ENCODE measurements around the gene LHFPL6. TPM values are rescaled to one million over a fixed set of nuclear protein-coding genes. Genes with fewer than 3 reads are reported as not detected.

LHFPL6 gene
- total and polyA plus RNA-seq, 4 donors, result 22.7 to 115 (median 36.1) TPM

DNA sequence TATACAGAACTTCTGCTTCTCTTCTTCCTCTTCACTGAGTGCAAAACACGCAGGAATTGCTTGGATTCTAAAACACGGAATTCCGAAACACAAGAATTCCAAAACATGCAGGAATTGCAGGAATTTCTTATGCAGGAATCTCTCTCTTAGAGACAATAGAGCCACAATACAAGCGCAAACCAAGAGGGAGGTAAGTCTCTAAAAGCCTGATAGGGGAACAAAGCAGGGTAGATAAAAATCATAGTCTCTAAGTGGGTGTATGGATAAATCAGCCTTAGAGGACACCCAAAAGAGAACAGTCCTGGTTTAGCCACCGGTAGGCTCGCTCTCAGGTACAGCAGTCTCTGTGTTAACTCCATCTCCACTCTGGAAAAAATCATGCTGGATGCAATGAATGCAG is 112.9 kb downstream of the LHFPL6 start:
- DNase-seq, result no peak
- Histone ChIP-seq H3K4me1 (ENCODE audit: control insufficient read depth in 5 of 5, insufficient read depth in 5 of 5, low read length in 5 of 5) (peaks cover 0 to 29% (median 5%) of the 10 kb centered on the region in 5 donors), H3K4me3 (no peak overlapping the region), H3K27me3 (ENCODE audit: control insufficient read depth in 3 of 3, insufficient read depth in 3 of 3, low read length in 2 of 3) (no peaks in the 10 kb centered on the region), H3K9me3 (ENCODE audit: control insufficient read depth in 4 of 4, insufficient read depth in 3 of 4, low read length in 3 of 4) (no peaks in the 10 kb centered on the region), H3K27ac (ENCODE audit: low read depth in 1 of 2, low read length in 1 of 2) (no peak overlapping the region), H3K36me3 (ENCODE audit: control insufficient read depth in 4 of 4, insufficient read depth in 4 of 4, low read length in 4 of 4) (peaks cover 0 to 7% (median 0%) of the 10 kb centered on the region in 4 donors), H3K9ac (ENCODE audit: insufficient read depth in 1 of 2, low read length in 2 of 2) (no peak overlapping the region)
- no peak for ATAC-seq (ENCODE audit: insufficient read depth, low FRiP score)
- no peak for TF ChIP-seq CTCF (IDR thresholded peaks at IDR 0.05; ENCODE audit: control extremely low read depth, extremely low read depth)
- WGBS, 2 donors, result 75 to 78% methylated on average over 6 of the region's 6 CpGs

- peaks cover 0 to 38% (median 3%) of the 10 kb centered on the region in 5 donors for H3K4me1 ChIP-seq (ENCODE audit: control insufficient read depth in 5 of 5, insufficient read depth in 5 of 5, low read length in 5 of 5)
- no peaks in the 10 kb centered on the region for H3K9me3 ChIP-seq (ENCODE audit: control insufficient read depth in 4 of 4, insufficient read depth in 3 of 4, low read length in 3 of 4)
- no peak for DNase-seq
- TF ChIP-seq CTCF (IDR thresholded peaks at IDR 0.05; ENCODE audit: control extremely low read depth, extremely low read depth), result no peak
- peaks cover 0 to 7% (median 0%) of the 10 kb centered on the region in 4 donors for H3K36me3 ChIP-seq (ENCODE audit: control insufficient read depth in 4 of 4, insufficient read depth in 4 of 4, low read length in 4 of 4)
- no peak overlapping the region for H3K9ac ChIP-seq (ENCODE audit: insufficient read depth in 1 of 2, low read length in 2 of 2)
- H3K27me3 ChIP-seq (ENCODE audit: control insufficient read depth in 3 of 3, insufficient read depth in 3 of 3, low read length in 2 of 3), result no peaks in the 10 kb centered on the region
- ATAC-seq (ENCODE audit: insufficient read depth, low FRiP score), result no peak
- no peak overlapping the region for H3K4me3 ChIP-seq
- H3K27ac ChIP-seq (ENCODE audit: low read depth in 1 of 2, low read length in 1 of 2), result no peak overlapping the region
These were observed 116.2 kb downstream of the LHFPL6 start for GRCh38 chr13:39486758-39487157.

DNA sequence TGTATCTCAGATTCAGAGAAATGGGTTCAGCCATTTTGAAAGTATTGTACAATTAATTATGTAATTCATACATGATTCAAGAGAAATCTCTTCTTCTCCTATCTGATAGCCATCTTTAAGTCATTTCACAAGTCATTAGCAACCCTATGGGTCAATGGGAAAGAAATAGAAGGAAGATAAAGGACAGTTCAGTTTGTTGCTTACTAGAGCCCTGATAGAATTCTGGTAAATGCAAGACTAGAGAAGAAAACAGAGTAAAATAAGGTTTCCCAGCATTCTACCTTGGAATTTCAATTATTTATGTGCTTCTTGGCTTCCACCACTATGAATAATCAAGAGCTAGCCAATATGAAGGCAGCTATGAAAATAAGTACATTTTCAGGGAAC is 117.7 kb downstream of the LHFPL6 start:
- H3K4me1 ChIP-seq (ENCODE audit: control insufficient read depth in 5 of 5, insufficient read depth in 5 of 5, low read length in 5 of 5), result peaks cover 0 to 36% (median 1%) of the 10 kb centered on the region in 5 donors
- ATAC-seq (ENCODE audit: insufficient read depth, low FRiP score) (no peak), DNase-seq (no peak)
- no peak for TF ChIP-seq CTCF (IDR thresholded peaks at IDR 0.05; ENCODE audit: control extremely low read depth, extremely low read depth)
- no peak overlapping the region for H3K9ac ChIP-seq (ENCODE audit: insufficient read depth in 1 of 2, low read length in 2 of 2)
- no peaks in the 10 kb centered on the region for H3K27me3 ChIP-seq (ENCODE audit: control insufficient read depth in 3 of 3, insufficient read depth in 3 of 3, low read length in 2 of 3)
- peaks cover 0 to 7% (median 0%) of the 10 kb centered on the region in 4 donors for H3K36me3 ChIP-seq (ENCODE audit: control insufficient read depth in 4 of 4, insufficient read depth in 4 of 4, low read length in 4 of 4)
- no peaks in the 10 kb centered on the region for H3K9me3 ChIP-seq (ENCODE audit: control insufficient read depth in 4 of 4, insufficient read depth in 3 of 4, low read length in 3 of 4)
- no peak overlapping the region for H3K4me3 ChIP-seq
- H3K27ac ChIP-seq (ENCODE audit: low read depth in 1 of 2, low read length in 1 of 2), result no peak overlapping the region

All from lung (tissue), 12 donors.